GM19240 (cell line): ENCODE measurements around the gene CEP89.
"Not testable (repeated sequence)": the region's sequence is repeated elsewhere in the genome, so short reads cannot be mapped to it uniquely, and the experiment has no call there.

Experiments used
- DNase-seq: peaks from one replicate; pipeline ENCODE4 v3.0.0; 2011; ENCODE audit warnings: low spot score; ENCODE audit not compliant: insufficient read length

Gene CEP89

DNA sequence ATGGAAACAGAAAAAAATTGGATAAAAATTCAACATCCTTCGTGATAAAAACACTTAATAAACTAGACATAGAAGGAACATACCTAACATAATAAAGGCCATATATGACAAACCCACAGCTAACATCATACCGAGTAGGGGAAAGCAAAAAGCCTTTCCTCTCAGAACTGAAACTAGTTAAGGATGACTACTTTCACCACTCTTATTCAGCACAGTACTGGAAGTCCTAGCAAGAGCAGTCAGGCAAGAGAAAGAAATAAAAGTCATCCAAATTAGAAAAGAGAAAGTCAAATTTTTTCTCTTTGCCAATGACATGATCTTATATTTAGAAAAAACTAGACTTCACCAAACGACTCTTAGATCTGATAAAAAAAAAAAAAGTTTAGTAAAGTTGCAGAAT lies 76.4 kb downstream of the CEP89 start:
- no peak for DNase-seq

DNA sequence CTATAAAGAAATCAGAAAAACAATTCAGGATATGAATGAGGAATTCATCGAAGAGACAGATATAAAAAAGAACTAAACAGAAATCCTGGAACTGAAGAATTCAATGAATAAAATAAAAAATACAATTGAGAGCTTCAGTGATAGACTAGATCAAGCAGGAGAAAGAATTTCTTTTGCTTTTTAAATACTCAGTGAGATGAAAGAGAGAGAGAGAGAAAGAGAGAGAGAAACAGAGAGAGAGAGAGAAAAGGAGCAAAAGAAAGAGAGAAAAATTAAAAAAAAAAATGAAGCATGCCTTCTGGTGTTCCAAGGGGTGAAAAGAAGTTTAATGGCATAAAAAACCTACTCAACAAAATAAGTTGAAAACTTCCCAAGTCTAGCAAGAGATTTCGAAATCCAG lies 80.1 kb downstream of the CEP89 start:
- DNase-seq, result no peak

DNA sequence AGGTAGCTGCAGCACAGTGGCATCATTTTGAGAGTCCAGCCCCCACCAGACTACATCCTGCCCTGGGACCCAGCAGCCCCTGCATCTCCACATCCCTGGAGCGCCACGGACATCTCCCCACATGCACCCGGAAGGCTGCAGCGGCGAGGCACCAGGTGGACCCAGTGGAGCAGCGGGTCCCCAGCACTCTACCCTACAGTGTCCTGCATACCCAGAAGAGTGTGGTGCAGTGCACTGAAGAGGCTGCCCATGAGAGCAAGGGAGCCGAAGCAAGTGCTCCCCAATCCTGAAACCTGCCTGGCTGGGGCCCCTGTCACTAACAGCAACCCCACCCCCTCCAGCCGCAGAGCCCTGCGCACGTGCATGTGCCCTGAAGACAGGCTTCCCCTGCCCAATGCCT lies 80.9 kb downstream of the CEP89 start:
- DNase-seq, result no peak

GRCh38 chr19:32890326-32890725 lies 81.4 kb downstream of the CEP89 start:
- no peak for DNase-seq

- no peak for DNase-seq
Observed at GRCh38 chr19:32889137-32889934, 82.4 kb downstream of the CEP89 start.

DNA sequence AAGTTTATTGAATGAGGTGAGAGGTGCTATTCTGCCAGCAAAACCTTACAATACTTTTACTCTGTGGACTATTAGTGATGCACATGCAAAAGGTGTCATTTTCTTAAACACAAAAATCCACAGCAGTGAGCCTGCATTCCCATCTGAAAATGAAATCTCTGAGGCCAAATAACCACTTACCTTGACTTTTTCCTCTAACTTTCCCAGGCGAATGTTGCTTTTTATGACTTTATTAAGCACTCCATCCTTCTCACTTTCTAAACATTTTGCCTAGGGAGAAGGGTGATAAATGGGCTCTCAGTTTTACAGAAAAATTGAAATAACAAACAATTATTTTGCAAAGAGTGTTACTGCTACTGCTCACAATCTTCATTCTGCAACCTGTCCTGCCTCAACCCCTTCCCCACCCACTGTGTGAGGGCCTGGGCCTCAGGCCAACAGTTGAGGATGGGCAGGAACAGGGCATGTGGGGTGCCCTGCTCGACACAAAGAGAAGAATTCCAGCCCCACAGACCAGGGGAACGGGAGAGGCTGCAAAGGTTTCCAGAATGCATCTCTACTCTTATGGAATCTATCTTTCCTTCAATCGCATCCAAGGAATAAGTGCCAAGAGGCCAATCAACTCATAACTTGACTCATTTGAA lies 84.1 kb downstream of the CEP89 start:
- DNase-seq, result no peak

DNA sequence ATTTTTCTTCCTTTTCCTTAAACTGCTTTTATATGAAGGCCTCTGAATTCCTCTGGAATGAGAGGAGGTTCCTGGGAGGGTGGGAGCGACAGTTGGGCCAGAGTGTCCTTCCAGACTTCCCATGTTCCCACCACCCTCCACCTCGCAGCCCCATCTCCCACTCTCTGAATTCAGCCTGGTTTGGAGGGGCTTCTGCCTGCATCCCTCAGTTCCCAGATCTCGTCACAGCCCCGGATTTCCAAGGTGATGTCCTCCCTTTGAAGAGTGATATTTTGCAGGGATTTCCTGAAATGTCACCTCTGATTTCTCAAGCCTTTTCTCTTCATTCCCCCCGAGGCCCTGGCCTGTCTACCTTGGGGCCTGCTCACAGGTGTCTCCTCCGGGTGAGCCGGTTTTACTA lies 85.5 kb downstream of the CEP89 start:
- DNase-seq, result no peak

GRCh38 chr19:32885255-32885654 lies 86.5 kb downstream of the CEP89 start:
- not testable (repeated sequence) for DNase-seq

DNA sequence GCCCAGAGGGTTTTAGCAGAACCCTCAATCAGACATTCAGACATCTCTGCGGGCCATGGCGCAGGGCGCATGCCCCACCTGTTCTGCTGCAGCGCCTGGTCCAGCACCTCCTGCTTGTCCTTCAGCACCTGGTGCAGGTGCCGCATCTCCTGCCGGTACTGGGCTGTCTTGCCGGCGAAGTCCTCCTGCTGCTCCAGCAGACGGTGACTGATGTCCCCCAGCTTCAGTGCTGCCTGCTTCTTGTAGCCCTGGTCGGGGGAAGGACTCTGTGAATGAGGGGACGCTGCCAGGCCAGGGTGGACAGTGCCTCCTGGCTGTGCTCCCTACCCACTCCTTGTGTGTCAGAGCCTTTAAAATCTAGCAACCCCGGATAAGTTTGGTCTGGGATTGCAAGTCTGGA lies 90.0 kb downstream of the CEP89 start:
- DNase-seq, result no peak

DNA sequence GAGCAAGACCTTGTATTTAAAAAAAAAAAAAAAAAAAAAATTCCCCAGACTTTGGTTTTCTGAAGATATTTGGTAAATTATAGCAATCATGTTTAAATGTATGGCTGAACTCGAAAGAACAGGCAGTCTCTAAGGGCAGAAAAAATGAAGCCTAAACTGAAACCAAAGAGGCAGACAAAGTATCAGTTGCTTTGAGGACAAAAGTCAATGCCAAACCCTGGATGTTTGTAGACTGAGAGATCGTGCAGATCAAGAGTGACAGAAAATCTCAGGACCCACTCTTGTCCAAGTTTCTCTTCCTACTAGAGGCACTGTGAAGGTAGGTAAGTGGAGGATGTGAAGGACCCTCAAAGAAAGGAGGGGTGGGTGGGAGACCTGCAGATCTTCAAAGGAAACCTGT lies 91.1 kb downstream of the CEP89 start:
- no peak for DNase-seq

DNA sequence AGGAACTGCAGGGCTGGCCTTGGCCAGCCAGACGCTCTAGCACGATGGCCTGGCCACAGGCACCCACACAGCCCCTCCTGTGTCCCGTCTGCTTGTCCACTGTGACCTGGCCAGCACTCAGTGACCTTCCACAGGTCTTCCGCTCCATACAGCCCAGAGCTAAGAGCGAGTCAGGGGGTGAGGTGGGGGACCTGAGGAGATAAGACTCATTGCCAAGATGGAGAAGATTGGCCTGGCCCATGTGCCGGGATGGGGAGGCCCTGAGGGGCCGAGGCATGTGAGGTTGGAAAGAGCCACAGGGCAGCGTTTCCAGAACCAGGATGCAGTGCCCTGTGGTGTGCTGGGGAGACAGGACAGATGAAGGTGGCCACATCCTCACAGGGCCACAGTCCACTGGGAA lies 92.0 kb downstream of the CEP89 start:
- no peak for DNase-seq

GRCh38 chr19:32878988-32879387 lies 92.8 kb downstream of the CEP89 start:
- no peak for DNase-seq

GRCh38 chr19:32877977-32878745 lies 93.6 kb downstream of the CEP89 start:
- no peak for DNase-seq

GRCh38 chr19:32877323-32877912 lies 94.3 kb downstream of the CEP89 start:
- DNase-seq, result no peak

GRCh38 chr19:32876919-32877285 lies 94.9 kb downstream of the CEP89 start:
- DNase-seq, result no peak

DNA sequence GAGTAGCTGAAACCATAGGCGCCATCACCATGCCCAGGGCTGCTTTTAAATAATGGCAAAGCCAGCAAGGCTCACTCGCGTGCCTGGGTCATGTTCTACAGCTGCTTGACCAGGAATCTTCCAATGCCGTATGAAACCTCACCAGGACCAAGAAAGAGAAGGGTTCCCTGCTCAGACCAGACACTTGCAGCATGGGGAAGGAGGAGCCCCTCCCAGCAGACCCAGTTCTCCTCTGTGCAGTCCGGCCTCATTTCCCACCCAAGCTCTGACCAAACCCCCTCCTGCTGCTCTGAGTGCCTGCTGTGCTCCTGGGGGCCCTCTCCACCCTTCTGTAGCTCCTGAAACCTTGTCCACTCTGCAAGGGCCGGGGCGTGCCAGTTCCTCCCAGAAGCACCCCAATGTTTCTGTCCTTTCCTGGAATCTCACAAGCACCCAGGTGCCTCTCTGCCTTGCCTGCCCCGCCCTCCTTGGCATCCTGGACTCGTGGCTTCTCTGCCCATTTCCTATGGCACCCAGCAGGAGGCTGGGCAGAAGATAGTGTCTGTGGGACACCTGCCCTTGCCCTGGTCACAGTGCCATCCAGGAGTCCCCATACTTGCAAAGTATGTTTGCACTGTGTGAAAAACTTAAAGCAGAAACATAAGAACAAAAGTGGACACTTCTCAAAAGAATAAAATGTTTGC lies 95.4 kb downstream of the CEP89 start:
- DNase-seq, result no peak

GRCh38 chr19:32875428-32875827 lies 96.3 kb downstream of the CEP89 start:
- no peak for DNase-seq

GRCh38 chr19:32874605-32875004 lies 97.2 kb downstream of the CEP89 start:
- no peak for DNase-seq

GRCh38 chr19:32873247-32873959 lies 98.4 kb downstream of the CEP89 start:
- DNase-seq, result no peak

GRCh38 chr19:32872391-32872790 lies 99.4 kb downstream of the CEP89 start:
- no peak for DNase-seq

DNA sequence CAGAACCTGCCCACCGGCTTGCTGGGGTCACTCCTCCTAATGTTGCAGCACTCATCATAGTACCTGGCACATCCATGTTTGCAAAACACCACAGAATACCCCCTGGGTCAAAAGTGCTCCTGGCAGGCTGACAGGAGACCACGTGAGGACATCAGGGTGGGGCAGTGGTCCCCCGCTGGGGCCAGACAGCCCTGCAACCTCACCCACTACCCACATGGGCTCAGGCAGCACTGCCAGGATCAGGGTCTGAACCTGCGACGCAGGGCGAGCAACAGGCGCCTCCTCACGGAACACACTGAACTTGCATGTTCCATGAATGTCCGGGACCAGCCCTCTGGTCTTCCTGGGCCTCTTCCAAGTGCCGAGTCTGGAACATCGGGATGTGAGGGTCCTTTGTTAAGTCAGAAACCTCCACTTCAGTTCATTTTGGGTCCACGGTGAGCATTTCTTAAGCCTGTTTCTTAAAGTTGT lies 100.7 kb downstream of the CEP89 start:
- no peak for DNase-seq
